HepG2 (cell line): ENCODE measurements around the gene FCRL5. TPM values are rescaled to one million over a fixed set of nuclear protein-coding genes. Genes with fewer than 3 reads are reported as not detected.

Experiments
- ATAC-seq: fragments of 200-7000 bp; cut with Tn5 transposase; 3 replicates; pipeline ENCODE4 v1.9.1; 2020; ENCODE audit warnings: mild to moderate bottlenecking, moderate library complexity
- BruUV-seq: library from RNA; stranded (reverse); fragments of 400-500 nt; replicated peaks from 2 replicates; lab custom pipeline; 2021; lab: Mats Ljungman, UMichigan
- CTCF ChIA-PET: fragments of 300-600 bp; formaldehyde crosslinking; extraction: SDS; loops from one replicate; lab custom pipeline; 2021; ENCODE audit warnings: low total read pairs, inconsistent platforms, low intra/inter-chr PET ratio; lab: Yijun Ruan, JAX
- POLR2A ChIA-PET: fragments of 350-600 bp; sonication (Branson Sonifier 250); formaldehyde crosslinking; loops from one replicate; lab custom pipeline; 2020; ENCODE audit warnings: antibody characterized with exemption, inconsistent platforms; lab: Yijun Ruan, JAX
- DNase-seq: peaks from one replicate; pipeline ENCODE4 v3.0.0-alpha.2; 2015; ENCODE audit warnings: low spot score
- FAIRE-seq: peaks from 3 replicates; lab custom pipeline; 2011; peaks lifted over from hg19 to GRCh38; lab: Jason Lieb, UNC
- H2AFZ ChIP-seq: one replicate; pipeline ENCODE4 v1.6.1; 2011; ENCODE audit warnings: low read length, inconsistent platforms
- H3K27ac ChIP-seq: fragments of 300-600 bp; 3 replicates; pipeline ENCODE4 v1.8.0; 2011; ENCODE audit warnings: mixed run types, mild to moderate bottlenecking, mixed read lengths, low read length, inconsistent platforms; ENCODE audit not compliant: insufficient read depth; ENCODE audit errors: extremely low read length
- H3K27me3 ChIP-seq, 2 experiments: fragments of 200-600 bp in 1 of 2; 2 replicates in 1 of 2; 3 replicates in 1 of 2; pipeline versions ENCODE4 v1.6.0 to v1.8.0; 2011; ENCODE audit warnings: low read length in 2 of 2, mild to moderate bottlenecking in 2 of 2, moderate library complexity in 2 of 2, inconsistent platforms in 1 of 2; ENCODE audit not compliant: insufficient read depth in 2 of 2, control insufficient read depth in 1 of 2
- H3K36me3 ChIP-seq, 2 experiments: fragments of 200-600 bp in 1 of 2; replicated peaks in 1 of 2; 2 replicates in 1 of 2; 3 replicates in 1 of 2; pipeline versions ENCODE4 v1.5.1 to v1.8.0; 2011; ENCODE audit warnings: low read length in 2 of 2, inconsistent platforms in 1 of 2; ENCODE audit not compliant: insufficient read depth in 2 of 2, control insufficient read depth in 1 of 2
- H3K4me1 ChIP-seq: 2 replicates; pipeline ENCODE4 v1.5.1; 2012; ENCODE audit warnings: low read length, inconsistent platforms; ENCODE audit not compliant: insufficient read depth
- H3K4me2 ChIP-seq: 2 replicates; pipeline ENCODE4 v1.6.0; 2011; ENCODE audit warnings: low read depth, low read length, inconsistent platforms
- H3K4me3 ChIP-seq, 3 experiments: fragments of 200-600 bp in 1 of 3; sonication (generic), shearing (Covaris generic) in 1 of 3; replicated peaks in 1 of 3; 2 replicates each; pipeline ENCODE4 v1.5.1; 2011 to 2016; ENCODE audit warnings: low read length in 3 of 3, inconsistent platforms in 2 of 3, low read depth in 2 of 3, mild to moderate bottlenecking in 2 of 3, control low read depth in 1 of 3, mixed read lengths in 1 of 3; ENCODE audit not compliant: insufficient read depth in 1 of 3
- H3K79me2 ChIP-seq: one replicate; pipeline ENCODE4 v1.6.1; 2011; ENCODE audit warnings: low read length, inconsistent platforms; ENCODE audit not compliant: insufficient read depth
- H3K9ac ChIP-seq: 2 replicates; pipeline ENCODE4 v1.6.0; 2011; ENCODE audit warnings: mild to moderate bottlenecking, low read depth, low read length, inconsistent platforms; ENCODE audit not compliant: insufficient read depth
- H3K9me3 ChIP-seq: 2 replicates; pipeline ENCODE4 v1.5.1; 2012; ENCODE audit warnings: mild to moderate bottlenecking, low read length
- H4K20me1 ChIP-seq: 2 replicates; pipeline ENCODE4 v1.6.0; 2011; ENCODE audit warnings: inconsistent platforms, mild to moderate bottlenecking, low read length, moderate library complexity; ENCODE audit not compliant: insufficient read depth
- MAFF ChIP-seq: IDR thresholded peaks from 2 replicates; pipeline ENCODE4 v1.6.1; 2011; ENCODE audit warnings: low read depth, low read length, improper control_type of control experiment
- MAFK ChIP-seq, 2 experiments: IDR thresholded peaks in 1 of 2; conservative IDR thresholded peaks in 1 of 2; 2 replicates each; pipeline ENCODE4 v1.6.1; 2011; ENCODE audit warnings: improper control_type of control experiment in 2 of 2, low read length in 2 of 2
- TOPORS ChIP-seq: sonication (generic); formaldehyde crosslinking; IDR thresholded peaks from 2 replicates; pipeline ENCODE4 v1.8.0; 2023; ENCODE audit warnings: mild to moderate bottlenecking, missing genetic modification reagents
- ZC3H13 ChIP-seq: sonication (generic); formaldehyde crosslinking; IDR thresholded peaks from 2 replicates; pipeline ENCODE4 v1.8.1; 2023; ENCODE audit warnings: mild to moderate bottlenecking, missing genetic modification reagents, moderate library complexity
- ZNF160 ChIP-seq: sonication (generic); formaldehyde crosslinking; IDR thresholded peaks from 2 replicates; pipeline ENCODE4 v1.8.0; 2022; ENCODE audit warnings: mild to moderate bottlenecking, inconsistent platforms, missing genetic modification reagents
- ZNF441 ChIP-seq: sonication (generic); formaldehyde crosslinking; IDR thresholded peaks from 2 replicates; pipeline ENCODE4 v1.7.0; 2021; ENCODE audit warnings: missing genetic modification reagents, borderline replicate concordance
- ZSCAN12 ChIP-seq: sonication (generic); formaldehyde crosslinking; IDR thresholded peaks from 2 replicates; pipeline ENCODE4 v1.9.0; 2021; ENCODE audit warnings: mild to moderate bottlenecking, missing genetic modification reagents
- WGBS: methylation state at CpG from one replicate; pipeline ENCODE4 v1.1.6; 2017; ENCODE audit warnings: low lambda C conversion rate; 5-methylcytosine and 5-hydroxymethylcytosine counted together
- in situ Hi-C: cut with HindIII; loops from 2 replicates; pipeline ENCODE4 v1.10.0; 2017; ENCODE audit warnings: low pct_unique_long_range_greater_than_20kb; ENCODE audit not compliant: extremely low pct_ligation_motif_present
- intact Hi-C: fragments of 100-400 bp; cut with micrococcal nuclease; formaldehyde crosslinking; loops from one replicate; pipeline ENCODE4 v1.10.0; 2022; ENCODE audit not compliant: unreplicated experiment
- polyA plus RNA-seq, 8 experiments: library from polyadenylated mRNA; depleted of rRNA in 3 of 8; stranded (reverse) in 7 of 8; unstranded in 1 of 8; fragments of >200 nt; fragmentation: Illumina TruSeq in 4 of 8; extraction: Trizol in 4 of 8; gene quantifications; 2 replicates each; pipeline versions ENCODE4 v1.2.1 to v1.2.3, GENCODE V29; 2011 to 2016; ENCODE audit warnings: low read depth in 4 of 8, missing spikeins in 1 of 8, mixed read lengths in 1 of 8; ENCODE audit not compliant: insufficient read depth in 1 of 8
- total RNA-seq, 5 experiments: library from RNA; depleted of rRNA; stranded (reverse); fragments of >200 nt; fragmentation: Illumina TruSeq; extraction: Trizol; gene quantifications; 2 replicates each; pipeline ENCODE4 v1.2.3, GENCODE V29; 2016; ENCODE audit warnings: low read depth in 1 of 5

The FCRL5 gene
- total and polyA plus RNA-seq, 2 of the 13 experiments (the other 11 are each of a cell fraction or from before 2014, with no cell fraction given), result not detected

DNA sequence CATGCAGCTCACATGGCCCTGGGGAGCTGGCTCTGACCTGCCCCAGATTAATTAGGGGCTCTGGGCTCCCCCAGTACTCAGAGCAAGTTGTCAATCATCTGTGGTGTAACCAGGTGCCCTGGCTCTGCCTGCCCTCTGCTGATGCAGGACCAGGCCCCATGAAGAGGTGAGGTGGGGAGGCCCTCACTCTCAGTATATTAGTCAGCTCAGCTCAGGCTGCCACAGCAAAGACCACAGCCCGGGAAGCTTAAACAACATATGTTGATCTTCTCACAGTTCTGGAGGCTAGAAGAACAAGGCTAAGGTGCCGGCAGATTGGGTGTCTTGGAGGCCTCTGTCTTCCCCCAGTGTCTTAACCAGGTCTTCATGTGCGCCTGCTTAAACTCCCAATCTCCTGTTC is 66.5 kb downstream of the FCRL5 start:
- intact Hi-C loops, result no loop called here
- no peak for ATAC-seq

DNA sequence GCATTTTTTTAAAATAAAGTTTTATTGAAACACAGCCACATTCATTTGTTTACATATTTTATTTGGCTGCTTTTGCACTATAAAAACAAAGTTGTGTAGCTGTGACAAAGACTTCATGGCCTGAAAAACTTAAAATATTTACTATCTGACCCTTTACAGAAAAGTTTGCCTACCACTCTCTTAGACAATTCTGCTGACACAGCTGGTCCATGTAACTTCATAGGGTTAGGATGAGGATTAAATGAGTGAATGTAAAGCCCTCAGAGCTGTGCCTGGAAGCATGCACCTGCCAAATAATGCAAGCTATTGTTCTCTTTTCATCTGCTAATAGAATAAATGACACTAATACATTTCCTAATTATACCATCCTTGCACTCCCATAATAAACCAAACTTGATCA is 67.7 kb downstream of the FCRL5 start:
- no peaks in the 10 kb centered on the region for H4K20me1 ChIP-seq
- ATAC-seq, result no peak
- H3K79me2 ChIP-seq, result no peaks in the 10 kb centered on the region
- ChIA-PET CTCF (no interaction called here), POLR2A (no interaction called here)
- no peaks in the 10 kb centered on the region for H3K9me3 ChIP-seq
- FAIRE-seq, result no peak
- no TSS peak for BruUV-seq
- TF ChIP-seq TOPORS (CRISPR knock-in tag) (no peak), MAFK (conservative IDR thresholded peaks at IDR 0.05 in 1 of 2, IDR thresholded peaks at IDR 0.05 in 1 of 2; ENCODE audit: low read length in 2 of 2) (peak; percentile 31 to 72; a peak in 2 of 4 replicates), MAFF (peak; percentile 56)
- no peak overlapping the region for H2AFZ ChIP-seq
- in situ Hi-C loops, result no loop called here
- no peak overlapping the region for H3K9ac ChIP-seq
- no peaks in the 10 kb centered on the region for H3K36me3 ChIP-seq
- H3K27me3 ChIP-seq, result no peaks in the 10 kb centered on the region
- intact Hi-C loops, result no loop called here
- DNase-seq, result no peak
- no peak overlapping the region for H3K27ac ChIP-seq
- H3K4me3 ChIP-seq, result no peak overlapping the region
- H3K4me1 ChIP-seq, result no peaks in the 10 kb centered on the region
- H3K4me2 ChIP-seq, result no peak overlapping the region

More for the DNA sequence above, 66.5 kb downstream of the FCRL5 start:
- H3K4me1 ChIP-seq, result no peaks in the 10 kb centered on the region
- no peaks in the 10 kb centered on the region for H3K36me3 ChIP-seq
- H3K27ac ChIP-seq, result no peak overlapping the region
- in situ Hi-C loops, result no loop called here
- H3K4me3 ChIP-seq, result no peak overlapping the region
- ChIA-PET CTCF (no interaction called here), POLR2A (no interaction called here)
- H3K79me2 ChIP-seq, result no peaks in the 10 kb centered on the region
- no peaks in the 10 kb centered on the region for H3K9me3 ChIP-seq
- 0% methylated on average over 2 of the region's 3 CpGs for WGBS
- H3K9ac ChIP-seq, result no peak overlapping the region
- TF ChIP-seq ZC3H13 (CRISPR knock-in tag) (no peak), ZNF441 (no peak), ZNF160 (CRISPR knock-in tag) (no peak), ZSCAN12 (CRISPR knock-in tag) (no peak)
- no peaks in the 10 kb centered on the region for H4K20me1 ChIP-seq
- DNase-seq (no peak), FAIRE-seq (no peak)
- H3K27me3 ChIP-seq, result no peaks in the 10 kb centered on the region
- H3K4me2 ChIP-seq, result no peak overlapping the region
- no TSS peak for BruUV-seq
- no peak overlapping the region for H2AFZ ChIP-seq
